HG03432 (cell line): Measurements from ENCODE around the gene LAMTOR4.
A peak's percentile ranks its signal among the peaks of the same experiment; 100 is the strongest.

Experiments
- ATAC-seq: cut with Tn5 transposase; IDR thresholded peaks from one replicate; pipeline ENCODE4 v1.9.1; 2021; ENCODE audit warnings: mild to moderate bottlenecking, moderate library complexity; ENCODE audit not compliant: unreplicated experiment

LAMTOR4 gene

DNA sequence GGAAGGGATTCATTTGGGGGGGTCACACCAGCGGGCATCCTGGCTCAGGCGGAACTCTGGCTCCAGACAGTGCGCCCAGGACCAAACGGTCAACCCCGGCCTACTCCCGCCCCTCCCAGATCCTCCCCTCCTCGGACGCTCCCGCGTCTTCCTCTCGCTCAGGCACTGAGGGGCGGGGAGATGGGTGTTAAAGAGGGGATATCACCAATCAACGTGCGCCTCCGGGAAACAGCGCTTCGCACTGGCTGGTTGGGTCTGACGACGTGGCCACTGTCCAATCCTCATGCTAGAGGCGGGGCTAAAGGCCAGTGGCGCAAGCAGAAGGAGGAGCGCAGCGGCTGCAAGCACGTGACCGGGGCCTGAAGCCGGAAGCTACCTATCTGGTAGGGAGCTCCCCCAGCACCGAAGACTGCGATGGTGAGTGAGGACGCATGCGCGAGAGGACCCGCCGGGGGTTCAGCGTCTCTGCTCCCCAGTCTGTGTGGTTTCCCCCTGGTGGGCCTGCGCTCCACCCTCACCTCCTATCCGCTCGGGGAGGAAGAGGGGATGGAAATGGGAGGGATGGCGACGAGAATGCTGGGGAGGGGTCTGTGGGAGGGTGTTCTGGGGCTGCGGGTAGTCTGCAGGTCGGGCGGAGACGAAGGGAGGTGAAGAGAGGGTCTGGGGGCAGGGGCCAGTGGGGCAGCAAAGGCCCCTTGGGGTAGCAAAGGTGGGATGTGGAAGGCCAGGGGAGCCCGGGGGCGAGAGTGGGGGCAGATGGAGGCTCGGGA is at the start of gene LAMTOR4:
TSS of gene LAMTOR4 (plus strand) at position 360 of the 770 bp plus-strand sequence. CDS start at position 415, 55 bp downstream.
- ATAC-seq = peak; percentile 96

DNA sequence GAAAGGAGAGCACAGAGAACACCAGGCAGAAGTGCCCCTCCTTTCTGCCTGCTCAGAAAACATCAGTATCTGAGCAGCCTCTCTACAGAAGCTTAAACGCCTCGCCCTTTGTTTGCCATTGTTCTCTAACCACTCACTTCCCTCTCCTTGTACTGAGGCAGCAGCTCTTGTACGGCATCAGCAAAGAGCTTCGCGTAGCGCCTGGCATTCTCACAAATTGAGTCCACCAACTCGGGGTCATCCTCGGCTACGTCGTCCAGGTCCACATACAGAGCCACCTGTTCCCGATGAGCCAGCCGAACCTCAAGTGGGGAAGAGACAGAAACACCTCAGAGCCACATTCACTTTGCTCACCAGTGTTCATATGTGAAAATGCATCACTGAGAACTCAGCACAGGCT is 49.3 kb upstream of the LAMTOR4 start:
- ATAC-seq = no peak

DNA sequence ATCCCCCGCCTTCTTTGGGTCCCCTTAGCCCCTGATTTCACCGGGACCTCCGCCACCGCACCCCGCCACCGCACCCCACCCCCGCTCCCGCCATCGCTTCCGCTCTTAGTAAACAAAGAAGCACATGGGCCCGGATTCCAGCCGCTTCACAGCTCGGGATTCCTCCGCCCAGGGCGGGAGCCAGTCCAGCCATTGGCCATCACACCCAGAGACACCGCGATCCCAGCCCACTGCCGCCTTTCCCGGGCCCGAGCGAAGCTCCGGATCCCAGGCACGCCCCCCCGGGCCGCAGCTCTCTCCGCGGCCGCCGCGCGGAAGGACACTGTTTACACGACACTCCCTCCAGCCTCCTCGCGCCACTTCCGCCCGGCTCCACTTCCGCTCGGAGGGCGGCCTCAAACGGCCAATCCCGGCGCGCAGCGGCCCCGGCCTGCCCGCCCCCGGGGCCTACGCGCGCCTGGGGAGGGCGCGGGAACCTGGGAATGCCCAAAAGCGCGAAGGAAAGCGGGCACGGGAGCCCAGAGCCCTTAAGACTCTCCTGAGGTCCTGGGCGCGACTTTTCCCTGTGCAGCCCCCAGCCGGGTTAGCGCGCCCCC is 48.2 kb upstream of the LAMTOR4 start:
- ATAC-seq = peak; percentile 74

DNA sequence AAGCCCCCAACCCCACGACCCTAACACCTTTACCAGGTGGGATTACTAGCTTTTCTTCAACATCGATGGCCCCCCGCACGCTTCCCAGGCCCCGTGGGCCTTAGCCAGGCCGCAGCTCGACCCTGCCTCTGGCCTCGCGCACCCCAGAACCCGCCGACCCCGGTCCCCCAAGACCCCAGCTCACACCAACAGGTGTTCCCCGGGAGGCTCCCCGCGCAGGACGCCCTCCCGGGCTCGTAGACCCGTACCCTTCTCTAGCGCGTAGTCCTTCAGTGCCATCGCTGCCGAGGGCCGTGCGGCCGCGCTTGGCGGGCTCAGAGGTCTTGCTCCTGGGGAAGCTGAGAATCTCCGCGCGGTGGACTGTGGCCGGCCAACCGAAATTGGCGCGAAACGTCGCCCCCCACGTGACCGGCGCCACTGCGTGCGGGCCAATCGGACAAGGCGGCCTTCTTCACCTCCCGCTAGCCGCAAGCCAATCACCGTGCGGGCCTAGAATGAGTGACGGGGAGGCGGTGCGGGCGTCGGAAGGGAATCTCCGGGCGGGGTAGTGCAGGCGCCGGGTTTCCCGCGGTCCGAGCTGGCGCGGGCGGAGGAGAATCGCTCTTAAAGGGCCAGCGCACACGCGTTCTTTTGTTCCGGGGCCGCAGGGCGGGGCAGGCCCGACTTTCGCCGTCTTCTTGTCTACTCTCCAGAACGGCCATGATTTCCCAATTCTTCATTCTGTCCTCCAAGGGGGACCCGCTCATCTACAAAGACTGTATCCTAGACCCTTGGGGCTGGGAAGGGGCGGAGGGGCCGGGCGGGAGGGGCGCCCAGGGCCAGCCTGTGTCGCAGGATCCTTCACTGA is 47.5 kb upstream of the LAMTOR4 start, which contains the start of the genes AP4M1 and MCM7:
TSS of gene AP4M1 (plus strand) at position 628 of the 847 bp plus-strand sequence. CDS start at position 700, 72 bp downstream.
TSS of gene MCM7 (minus strand) at position 382 of the 847 bp plus-strand sequence. CDS start at position 279, 103 bp downstream.
- ATAC-seq = peak; percentile 83

DNA sequence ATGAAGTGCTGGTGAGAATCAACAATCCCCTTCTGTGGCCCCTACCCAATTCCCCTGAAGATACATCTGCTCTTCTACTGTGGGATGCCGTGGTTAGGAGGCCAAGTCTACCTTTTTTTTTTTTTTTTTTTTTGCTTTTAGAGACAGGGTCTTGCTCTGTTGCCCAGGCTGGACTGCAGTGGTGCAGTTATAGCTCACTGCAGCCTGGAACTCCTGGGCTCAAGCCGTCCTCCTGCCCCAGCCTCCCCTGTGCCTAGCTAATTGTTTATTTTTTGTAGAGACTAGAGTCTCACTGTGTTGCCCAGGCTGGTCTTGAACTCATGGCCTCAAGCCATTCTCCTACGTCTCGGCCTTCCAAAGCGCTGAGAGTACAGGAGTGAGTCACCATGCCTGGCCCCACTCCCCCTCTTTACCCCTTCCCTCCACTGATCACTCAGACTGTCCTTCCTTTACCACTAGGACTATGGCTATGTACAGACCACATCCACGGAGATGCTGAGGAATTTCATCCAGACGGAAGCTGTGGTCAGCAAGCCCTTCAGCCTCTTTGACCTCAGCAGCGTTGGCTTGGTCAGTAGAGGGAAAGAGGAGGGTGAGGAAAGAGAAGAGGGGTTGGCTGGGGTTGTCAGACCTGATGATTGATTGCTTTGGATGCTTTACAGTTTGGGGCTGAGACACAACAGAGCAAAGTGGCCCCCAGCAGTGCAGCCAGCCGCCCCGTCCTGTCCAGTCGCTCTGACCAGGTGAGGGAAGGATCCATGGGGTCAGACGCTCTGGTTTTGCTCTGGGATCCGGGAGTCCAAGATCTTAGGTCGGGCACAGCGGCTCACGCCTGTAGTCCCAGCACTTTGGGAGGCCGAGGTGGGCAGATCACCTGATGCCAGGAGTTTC is 45.5 kb upstream of the LAMTOR4 start:
- no peak for ATAC-seq

DNA sequence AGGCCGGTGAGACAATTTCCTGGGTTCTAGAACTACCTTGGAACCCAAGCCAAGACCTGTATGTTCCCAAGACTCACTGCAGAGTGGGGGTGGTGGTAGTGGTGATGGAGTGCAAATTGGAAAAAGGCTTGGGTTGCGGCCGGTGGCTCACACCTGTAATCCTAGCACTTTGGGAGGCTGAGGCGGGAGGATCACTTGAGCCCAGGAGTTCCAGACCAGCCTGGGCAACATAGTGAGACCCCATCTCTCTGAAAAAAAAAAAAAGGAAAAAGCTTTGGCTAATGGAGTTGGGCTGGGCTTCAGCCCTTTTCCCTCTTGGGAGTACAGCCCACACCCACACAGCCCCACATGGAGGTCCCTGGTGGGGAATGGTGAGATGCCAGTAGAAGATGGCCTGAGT is 43.2 kb upstream of the LAMTOR4 start:
- no peak for ATAC-seq

DNA sequence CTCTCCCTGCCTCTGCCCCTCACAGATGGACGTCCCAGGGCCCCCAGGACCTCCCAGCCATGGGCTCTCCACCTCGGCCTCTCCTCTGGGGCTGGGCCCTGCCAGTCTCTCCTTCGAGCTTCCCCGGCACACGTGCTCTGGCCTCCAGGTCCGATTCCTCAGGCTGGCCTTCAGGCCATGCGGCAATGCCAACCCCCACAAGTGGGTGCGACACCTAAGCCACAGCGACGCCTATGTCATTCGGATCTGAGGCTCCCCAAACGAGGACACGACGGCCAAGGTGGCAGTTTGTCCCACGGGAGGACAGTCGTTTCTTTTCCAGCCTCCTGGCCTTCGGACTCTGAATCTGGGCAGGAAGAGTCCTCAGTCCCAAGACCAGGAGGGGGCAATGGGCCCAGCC is 42.1 kb upstream of the LAMTOR4 start:
- no peak for ATAC-seq

DNA sequence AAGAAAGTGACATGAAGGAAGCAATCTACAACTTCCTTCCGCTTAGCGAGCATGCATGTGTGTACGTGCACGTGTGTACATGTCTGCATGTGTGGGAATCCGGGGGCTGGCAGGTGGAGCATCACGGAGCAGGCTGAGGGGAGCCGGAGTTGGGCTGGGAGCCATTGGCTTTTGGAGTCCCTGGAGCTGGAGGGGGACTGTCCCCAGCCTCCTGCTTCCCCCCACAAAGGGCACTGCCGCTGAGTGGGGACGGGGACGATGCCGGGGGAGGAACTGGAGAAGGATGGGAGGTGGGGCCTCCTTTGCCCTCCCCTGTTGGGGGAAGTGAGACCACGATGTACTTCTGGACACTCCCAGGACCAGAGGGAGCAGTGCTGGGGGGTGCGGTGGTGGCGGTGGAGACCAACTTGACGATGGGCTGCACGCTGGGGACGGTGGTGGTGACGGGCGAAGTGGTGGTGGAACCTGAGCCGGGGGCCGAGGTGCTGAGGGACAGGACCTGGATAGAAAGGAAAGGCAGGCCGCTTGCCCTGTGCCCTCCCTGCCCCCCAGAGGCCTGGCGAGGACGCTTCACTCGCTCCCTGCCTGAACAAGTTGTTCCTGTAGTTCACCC is 41.5 kb upstream of the LAMTOR4 start:
- ATAC-seq = no peak

DNA sequence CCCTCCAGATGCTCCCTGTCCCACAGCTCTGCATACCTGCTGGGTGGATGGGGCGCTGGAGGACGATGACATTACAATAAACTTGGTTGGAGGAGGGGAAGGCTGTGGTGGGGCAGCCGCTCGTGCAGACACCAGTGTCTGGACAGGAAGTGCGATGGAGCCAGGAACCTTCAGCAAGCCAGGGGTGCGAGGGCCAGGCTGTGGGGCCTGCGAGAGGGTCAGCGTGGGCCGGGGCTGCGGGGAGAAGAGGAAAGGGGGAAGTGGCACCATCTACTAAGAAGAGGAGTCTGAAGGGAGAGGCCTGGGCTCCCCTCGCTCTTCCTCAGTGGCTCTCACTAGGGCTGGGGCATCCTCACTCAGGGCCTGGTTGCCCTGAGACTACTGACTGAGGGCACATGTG is 40.8 kb upstream of the LAMTOR4 start:
- ATAC-seq = no peak

DNA sequence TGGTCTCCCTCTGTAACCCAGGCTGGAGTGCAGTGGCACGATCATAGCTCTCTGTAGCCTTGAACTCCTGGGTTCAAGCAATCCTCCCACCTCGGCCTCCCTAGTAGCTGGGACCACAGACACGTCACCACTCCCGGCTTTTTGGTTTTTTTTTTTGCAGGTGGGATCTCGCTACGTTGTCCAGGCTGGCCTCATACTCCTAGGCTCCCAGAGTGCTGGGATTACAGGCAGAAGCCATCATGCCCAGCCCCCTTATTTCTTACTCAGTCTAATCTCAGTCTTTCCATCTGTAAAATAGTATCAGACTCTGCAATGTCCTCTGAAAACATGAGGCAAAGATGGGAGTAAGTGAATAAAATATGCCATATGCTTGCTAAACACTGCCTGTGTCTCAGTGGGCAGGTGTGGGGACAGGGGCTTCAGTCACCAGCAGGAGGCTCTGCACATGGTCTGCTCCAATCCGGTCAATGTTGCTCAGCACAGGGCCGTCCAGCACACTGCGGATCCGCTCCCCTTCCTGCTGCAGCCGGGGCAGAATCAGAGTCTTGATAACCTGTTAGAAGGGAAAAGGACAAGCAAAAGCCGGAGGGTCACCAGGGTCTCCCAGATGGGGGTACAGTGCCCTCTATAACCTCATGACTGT is 39.1 kb upstream of the LAMTOR4 start:
- no peak for ATAC-seq

DNA sequence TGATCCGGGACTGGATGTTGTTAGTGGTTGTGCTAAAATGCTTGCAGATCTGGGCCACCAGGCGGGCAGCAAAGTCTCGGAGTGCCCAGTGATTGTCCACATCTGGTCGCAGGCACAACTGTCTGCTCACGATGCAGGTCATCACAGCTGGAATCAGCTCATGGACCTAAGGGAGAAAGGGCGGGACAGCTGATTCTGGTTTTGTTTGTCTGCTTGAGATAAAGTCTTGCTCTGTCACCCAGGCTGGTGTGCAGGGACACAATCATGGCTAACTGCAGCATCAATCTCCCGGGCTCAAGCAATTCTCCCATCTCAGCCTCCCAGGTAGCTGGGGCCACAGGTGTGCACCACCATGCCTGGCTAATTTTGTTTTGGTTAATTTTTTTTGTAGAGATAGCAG is 37.6 kb upstream of the LAMTOR4 start:
- ATAC-seq = no peak

DNA sequence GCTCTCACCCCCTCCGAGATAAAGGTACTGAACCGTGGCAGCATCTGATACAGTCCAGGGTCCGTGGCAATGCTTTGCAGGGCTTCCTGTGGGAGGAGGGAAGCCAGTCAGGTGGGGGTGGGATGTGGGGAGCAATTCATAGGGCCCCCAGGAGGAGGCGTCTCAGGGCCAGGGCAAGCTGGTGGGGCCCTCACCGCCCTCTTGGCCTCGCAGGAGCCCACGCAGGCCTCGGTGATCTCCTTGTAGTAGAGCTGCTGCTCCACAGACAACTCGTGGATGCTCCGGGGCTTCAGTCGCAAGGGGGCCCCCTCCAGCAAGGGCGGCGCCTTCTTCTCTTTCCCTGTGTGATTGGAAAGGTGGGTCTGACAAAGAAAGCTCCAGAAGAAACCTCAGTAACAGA is 36.8 kb upstream of the LAMTOR4 start:
- no peak for ATAC-seq

DNA sequence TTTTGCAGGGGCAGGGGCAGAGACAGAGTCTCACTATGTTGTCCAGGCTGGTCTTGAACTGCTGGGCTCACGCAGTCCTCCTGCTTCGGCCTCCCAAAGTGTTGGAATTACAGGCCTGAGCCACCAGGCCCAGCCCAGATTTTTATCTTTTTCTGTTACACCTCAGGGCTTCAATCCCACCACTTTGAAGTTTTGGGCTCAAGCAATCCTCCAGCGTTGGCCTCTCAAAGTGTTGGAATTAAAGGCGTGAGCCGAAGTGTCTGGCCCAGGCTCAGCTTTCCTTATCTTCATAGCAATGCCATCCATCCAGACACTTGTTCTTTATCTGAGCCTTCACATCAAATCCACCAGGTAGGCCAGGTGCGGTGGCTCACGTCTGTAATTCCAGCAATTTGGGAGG is 33.7 kb upstream of the LAMTOR4 start:
- no peak for ATAC-seq

DNA sequence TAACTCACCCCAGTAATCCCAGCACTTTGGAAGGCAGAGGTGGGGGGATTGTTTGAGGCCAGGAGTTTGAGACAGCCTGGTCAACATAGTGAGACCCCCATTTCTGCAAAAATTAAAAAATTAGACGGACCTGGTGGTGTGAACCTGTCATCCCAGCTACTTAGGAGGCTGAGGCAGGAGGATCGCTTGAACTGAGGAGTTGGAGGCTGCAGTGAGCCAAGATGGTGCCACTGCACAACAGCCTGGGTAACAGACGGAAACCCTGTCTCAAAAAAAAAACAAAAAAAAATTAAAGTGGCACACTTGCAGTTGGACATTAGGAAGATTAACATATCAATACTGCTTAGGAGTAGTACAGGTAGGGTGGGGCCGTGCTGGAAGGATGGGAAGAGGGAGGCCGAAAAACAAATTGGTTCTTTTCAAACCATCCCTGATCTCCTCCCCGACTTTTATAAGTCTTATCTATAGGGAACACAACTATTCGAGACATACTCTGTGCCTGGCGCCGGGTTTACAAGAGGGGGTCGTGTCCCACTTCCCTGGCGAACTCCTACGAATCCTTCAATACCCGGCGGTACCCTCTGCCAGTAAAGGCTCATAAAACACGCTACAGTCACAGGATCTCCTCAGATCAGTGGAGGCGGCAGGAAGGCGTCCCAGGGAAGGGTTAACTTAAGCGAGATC is 30.2 kb upstream of the LAMTOR4 start:
- ATAC-seq = no peak

DNA sequence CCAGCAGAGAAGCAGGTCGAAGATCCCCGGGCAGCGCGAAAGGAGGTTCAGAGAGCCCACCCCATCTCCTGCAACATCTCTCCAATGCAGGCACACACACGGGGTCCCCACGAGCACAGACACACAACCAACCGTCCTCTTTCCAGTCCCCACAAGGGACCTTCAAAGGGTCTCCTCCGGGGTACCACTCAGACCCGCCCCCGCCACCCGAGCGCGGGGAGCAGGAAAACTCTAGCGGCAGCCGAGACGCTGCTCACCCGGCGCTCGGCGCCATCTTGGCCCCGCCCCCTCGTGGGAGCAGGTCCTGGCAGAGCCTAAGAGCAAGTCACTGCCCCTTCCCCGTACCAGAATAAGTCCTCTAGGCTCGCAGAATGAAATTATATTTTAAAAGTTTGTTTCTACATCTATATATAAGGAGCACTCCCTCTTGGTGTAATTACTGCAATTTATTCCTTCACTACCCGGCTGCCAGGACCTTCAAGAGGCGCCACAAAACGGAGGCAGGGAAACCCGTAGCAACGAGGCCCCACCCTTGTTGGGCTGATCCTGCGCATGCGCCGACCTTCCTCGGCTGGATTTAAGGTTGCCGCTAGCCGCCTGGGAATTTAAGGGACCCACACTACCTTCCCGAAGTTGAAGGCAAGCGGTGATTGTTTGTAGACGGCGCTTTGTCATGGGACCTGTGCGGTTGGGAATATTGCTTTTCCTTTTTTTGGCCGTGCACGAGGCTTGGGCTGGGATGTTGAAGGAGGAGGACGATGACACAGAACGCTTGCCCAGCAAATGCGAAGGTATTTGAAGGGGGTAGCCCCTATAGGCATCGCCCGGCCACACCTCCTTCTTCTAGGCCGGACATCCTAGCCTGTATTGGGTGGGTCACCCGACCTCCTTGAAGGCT is 29.4 kb upstream of the LAMTOR4 start, which contains the start of the genes CNPY4 and TAF6:
TSS of gene CNPY4 (plus strand) at position 563 of the 898 bp plus-strand sequence. CDS start at position 674, 111 bp downstream.
TSS of gene TAF6 (minus strand) at position 287 of the 898 bp plus-strand sequence. CDS start 5,149 bp downstream, outside the sequence.
- ATAC-seq = peak; percentile 74

DNA sequence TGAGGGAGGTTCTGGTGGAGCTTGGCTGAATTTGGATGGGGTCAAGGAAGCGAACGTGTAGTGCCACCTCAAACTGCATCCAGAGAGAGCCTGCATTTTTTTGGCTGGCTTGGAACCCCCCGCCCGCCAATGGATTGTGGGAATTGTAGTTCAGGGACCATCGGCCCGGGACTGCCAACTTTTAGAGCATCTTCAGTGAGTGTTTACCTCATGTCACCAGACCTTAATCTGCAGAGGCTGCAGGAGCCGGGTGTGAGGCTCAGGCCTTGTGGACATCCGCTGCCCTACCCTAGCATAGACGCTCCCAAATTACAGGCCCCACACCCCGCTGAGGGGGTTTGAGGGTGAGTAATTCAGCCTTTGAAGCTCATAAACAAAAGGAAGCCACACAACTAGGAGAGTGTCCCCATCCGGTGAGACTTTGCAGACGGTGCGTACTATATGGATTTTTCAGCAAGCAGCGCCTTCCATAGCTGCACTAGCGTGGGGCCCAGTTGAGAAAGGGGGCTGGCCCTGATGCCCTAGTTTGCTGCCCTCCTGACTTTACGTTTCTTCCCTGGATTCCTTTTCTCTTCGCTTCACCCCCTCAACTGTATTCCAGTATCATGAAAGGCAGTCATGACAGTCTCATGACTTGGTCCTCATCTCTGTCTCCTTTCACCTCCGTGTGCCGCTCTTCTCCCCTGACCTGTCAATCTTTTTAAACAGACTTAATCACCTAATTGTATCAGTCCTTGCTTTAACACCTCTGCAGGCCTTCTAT is 28.6 kb upstream of the LAMTOR4 start:
- ATAC-seq = peak; percentile 32

DNA sequence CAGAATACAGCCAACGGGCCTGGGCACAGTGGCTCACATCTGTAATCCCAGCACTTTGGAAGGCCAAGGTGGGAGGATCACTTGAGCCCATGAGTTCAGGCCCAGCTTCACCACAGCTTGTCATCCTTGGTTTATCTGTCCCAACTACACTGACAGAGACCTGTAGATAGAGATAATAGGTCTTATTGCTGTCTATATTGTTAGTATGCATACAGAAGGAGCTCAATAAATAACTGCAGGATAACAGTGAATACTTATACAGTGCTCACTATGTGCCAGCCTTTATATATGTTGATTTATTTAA is 28.0 kb upstream of the LAMTOR4 start:
- ATAC-seq = no peak
